Loucy (cell line): Measurements from ENCODE around the gene ABHD2.

Experiments used
- H2AFZ ChIP-seq: fragments of 200-600 bp; sonication (generic); 2 replicates; pipeline ENCODE4 v1.6.0; 2016; ENCODE audit warnings: antibody characterized with exemption, mild to moderate bottlenecking, low read length, moderate library complexity
- H3F3A ChIP-seq: fragments of 200-600 bp; 2 replicates; pipeline ENCODE4 v1.6.0; 2016; ENCODE audit warnings: antibody characterized with exemption, low read depth, mild to moderate bottlenecking
- H3K27me3 ChIP-seq: fragments of 200-600 bp; sonication (generic); 2 replicates; pipeline ENCODE4 v1.6.1; 2014; ENCODE audit warnings: low read length, mild to moderate bottlenecking; ENCODE audit not compliant: insufficient read depth, poor library complexity, severe bottlenecking
- H3K36me3 ChIP-seq: fragments of 200-600 bp; sonication (generic); 2 replicates; pipeline ENCODE4 v1.6.1; 2016; ENCODE audit warnings: low read length; ENCODE audit not compliant: insufficient read depth
- H3K4me1 ChIP-seq: fragments of 200-600 bp; sonication (generic); 2 replicates; pipeline ENCODE4 v1.5.1; 2014; ENCODE audit warnings: low read length, mild to moderate bottlenecking; ENCODE audit not compliant: insufficient read depth, poor library complexity, severe bottlenecking
- H3K4me2 ChIP-seq: fragments of 200-600 bp; sonication (generic); 2 replicates; pipeline ENCODE4 v1.6.0; 2014; ENCODE audit warnings: antibody characterized with exemption, low read length, low read depth, mild to moderate bottlenecking; ENCODE audit not compliant: poor library complexity, severe bottlenecking
- H3K4me3 ChIP-seq: fragments of 200-600 bp; sonication (generic); 2 replicates; pipeline ENCODE4 v1.5.1; 2014; ENCODE audit warnings: low read length, mild to moderate bottlenecking, mixed read lengths; ENCODE audit not compliant: poor library complexity, severe bottlenecking
- H3K79me2 ChIP-seq: fragments of 200-600 bp; sonication (generic); 2 replicates; pipeline ENCODE4 v1.6.1; 2014; ENCODE audit warnings: low read length; ENCODE audit not compliant: insufficient read depth
- H3K9ac ChIP-seq: fragments of 200-600 bp; sonication (generic); 2 replicates; pipeline ENCODE4 v1.6.0; 2014; ENCODE audit warnings: mild to moderate bottlenecking, low read depth, low read length, moderate library complexity; ENCODE audit not compliant: poor library complexity, severe bottlenecking
- H3K9me2 ChIP-seq: fragments of 200-600 bp; sonication (generic); replicated peaks from 2 replicates; pipeline ENCODE4 v1.6.1; 2016; ENCODE audit warnings: low read depth, low read length, mixed read lengths
- H3K9me3 ChIP-seq: fragments of 200-600 bp; sonication (generic); 2 replicates; pipeline ENCODE4 v1.6.1; 2014; ENCODE audit warnings: mild to moderate bottlenecking, antibody characterized with exemption, low read length, low read depth; ENCODE audit not compliant: insufficient read depth
- H4K20me1 ChIP-seq: fragments of 200-600 bp; sonication (generic); 2 replicates; pipeline ENCODE4 v1.6.0; 2014; ENCODE audit warnings: antibody characterized with exemption, low read length, mild to moderate bottlenecking; ENCODE audit not compliant: insufficient read depth, poor library complexity, severe bottlenecking
- CTCF ChIP-seq: fragments of 200-600 bp; sonication (generic); conservative IDR thresholded peaks from 2 replicates; pipeline ENCODE4 v1.5.1; 2014; ENCODE audit warnings: mild to moderate bottlenecking, antibody characterized with exemption, low read length
- EZH2phosphoT487 ChIP-seq: fragments of 200-600 bp; IDR thresholded peaks from 2 replicates; pipeline ENCODE4 v1.6.1; 2018; ENCODE audit warnings: antibody characterized with exemption, mild to moderate bottlenecking, moderate library complexity, borderline replicate concordance

ABHD2 gene

GRCh38 chr15:89172921-89173320, 84.7 kb downstream of the ABHD2 start:
- peaks cover 35% of the 10 kb centered on the region; the same call in 1 of the 2 replicates for H3K36me3 ChIP-seq
- no peak for TF ChIP-seq EZH2phosphoT487
- no peak for TF ChIP-seq CTCF

DNA sequence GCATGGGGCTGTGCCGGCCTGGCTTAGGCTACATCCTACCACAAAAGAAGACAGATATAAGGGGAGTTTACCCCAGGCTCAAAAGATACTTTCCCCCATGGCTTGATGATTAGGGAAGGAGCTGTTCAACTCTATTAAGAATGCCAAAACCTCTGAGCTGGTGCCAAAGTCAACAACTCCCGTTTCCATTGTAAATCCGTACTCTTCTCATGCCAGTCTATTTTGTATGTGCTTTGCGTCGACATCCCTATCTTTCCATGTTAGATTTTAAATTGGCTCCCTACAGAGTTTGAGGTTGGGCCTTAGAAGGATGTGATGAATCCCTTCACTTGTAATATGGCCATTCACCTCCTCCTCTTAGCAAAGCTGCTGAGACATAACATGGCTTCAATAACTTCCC, 86.2 kb downstream of the ABHD2 start:
- Histone ChIP-seq H2AFZ (no peak overlapping the region), H3K79me2 (no peaks in the 10 kb centered on the region), H3K27me3 (no peaks in the 10 kb centered on the region), H3K4me1 (no peaks in the 10 kb centered on the region), H3K9me3 (no peaks in the 10 kb centered on the region), H3K9ac (no peak overlapping the region), H3K4me3 (no peak overlapping the region), H3F3A (no peaks in the 10 kb centered on the region), H3K36me3 (peaks cover 49% of the 10 kb centered on the region; the same call in 1 of the 2 replicates), H3K4me2 (no peak overlapping the region), H4K20me1 (no peaks in the 10 kb centered on the region), H3K9me2 (no peaks in the 10 kb centered on the region)
- no peak for TF ChIP-seq EZH2phosphoT487
- no peak for TF ChIP-seq CTCF

More at GRCh38 chr15:89172921-89173320, 84.7 kb downstream of the ABHD2 start:
- Histone ChIP-seq H3K4me3 (no peak overlapping the region), H4K20me1 (no peaks in the 10 kb centered on the region), H3K79me2 (no peaks in the 10 kb centered on the region), H2AFZ (no peak overlapping the region), H3K27me3 (no peaks in the 10 kb centered on the region), H3K9me2 (no peaks in the 10 kb centered on the region), H3K9ac (no peak overlapping the region), H3K4me2 (no peak overlapping the region), H3K4me1 (peaks cover 3% of the 10 kb centered on the region), H3F3A (no peaks in the 10 kb centered on the region), H3K9me3 (no peaks in the 10 kb centered on the region)

DNA sequence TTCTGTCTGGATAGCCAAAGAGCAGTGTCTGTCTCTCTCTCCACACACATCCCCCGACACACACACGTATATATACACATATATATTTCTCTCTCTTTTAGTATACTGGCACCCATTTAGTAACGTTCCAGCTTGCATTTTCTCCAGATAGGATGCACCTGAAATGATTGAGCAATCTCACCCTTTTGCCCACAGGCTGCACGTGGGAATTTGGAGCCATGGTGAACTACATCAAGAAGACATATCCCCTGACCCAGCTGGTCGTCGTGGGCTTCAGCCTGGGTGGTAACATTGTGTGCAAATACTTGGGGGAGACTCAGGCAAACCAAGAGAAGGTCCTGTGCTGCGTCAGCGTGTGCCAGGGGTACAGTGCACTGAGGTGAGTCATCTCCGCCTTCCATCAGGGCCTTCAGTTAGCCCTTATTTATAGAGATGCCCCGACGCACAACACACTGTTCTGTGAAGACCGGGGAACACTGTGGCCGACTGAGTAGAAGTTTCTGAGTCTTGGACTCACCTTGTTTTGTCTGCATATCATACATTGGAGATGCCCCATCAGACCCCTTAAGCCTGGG, 87.4 kb downstream of the ABHD2 start:
- TF ChIP-seq EZH2phosphoT487 (no peak), CTCF (no peak)
- no peaks in the 10 kb centered on the region for H4K20me1 ChIP-seq
- no peak overlapping the region for H2AFZ ChIP-seq
- H3K9me3 ChIP-seq, result no peaks in the 10 kb centered on the region
- H3K79me2 ChIP-seq, result no peaks in the 10 kb centered on the region
- H3F3A ChIP-seq, result no peaks in the 10 kb centered on the region
- no peaks in the 10 kb centered on the region for H3K4me1 ChIP-seq
- H3K4me3 ChIP-seq, result no peak overlapping the region
- no peaks in the 10 kb centered on the region for H3K9me2 ChIP-seq
- peaks cover 60% of the 10 kb centered on the region; the same call in 1 of the 2 replicates for H3K36me3 ChIP-seq
- H3K27me3 ChIP-seq, result no peaks in the 10 kb centered on the region
- no peak overlapping the region for H3K4me2 ChIP-seq
- H3K9ac ChIP-seq, result no peak overlapping the region
